WTC11 (cell line): ENCODE measurements around the gene FOXA3. TPM values are rescaled to one million over a fixed set of nuclear protein-coding genes. Genes with fewer than 3 reads are reported as not detected.
A peak's percentile ranks its signal among the peaks of the same experiment; 100 is the strongest.

Experiments
- ATAC-seq: fragments of 200-7000 bp; cut with Tn5 transposase; 2 replicates; pipeline ENCODE4 v1.10.0; 2021; ENCODE audit warnings: mild to moderate bottlenecking, moderate library complexity
- CTCF ChIA-PET: fragments of 300-600 bp; sonication (Branson Sonifier 250); formaldehyde crosslinking; loops from one replicate; lab custom pipeline; 2021; ENCODE audit warnings: antibody characterized with exemption; lab: Charles Lee
- POLR2A ChIA-PET: fragments of 350-600 bp; sonication (Branson Sonifier 250); formaldehyde crosslinking; loops from one replicate; lab custom pipeline; 2021; ENCODE audit warnings: antibody characterized with exemption; lab: Charles Lee
- DNase-seq: peaks from one replicate; pipeline ENCODE4 v3.0.0; 2021; ENCODE audit warnings: low spot score
- H3K27ac Mint-ChIP-seq: 2 replicates; pipeline ENCODE4 v1.8.0; 2021; ENCODE audit warnings: mixed read lengths
- H3K27me3 Mint-ChIP-seq: 2 replicates; pipeline ENCODE4 v1.8.0; 2021; ENCODE audit warnings: low read depth, mild to moderate bottlenecking, moderate library complexity, mixed read lengths
- H3K36me3 Mint-ChIP-seq: 2 replicates; pipeline ENCODE4 v1.8.0; 2021; ENCODE audit warnings: mixed read lengths
- H3K4me1 Mint-ChIP-seq: 2 replicates; pipeline ENCODE4 v1.8.0; 2022; ENCODE audit warnings: mixed read lengths
- H3K4me3 Mint-ChIP-seq: 2 replicates; pipeline ENCODE4 v1.8.0; 2021; ENCODE audit warnings: mild to moderate bottlenecking, moderate library complexity, mixed read lengths
- H3K9me3 Mint-ChIP-seq: 2 replicates; pipeline ENCODE4 v1.8.0; 2021; ENCODE audit warnings: mixed read lengths
- ERG ChIP-seq: fragments of 250-450 bp; sonication (Bioruptor Pico); IDR thresholded peaks from 2 replicates; pipeline ENCODE4 v1.8.0; 2021; ENCODE audit warnings: mild to moderate bottlenecking
- ETV6 ChIP-seq: sonication (generic); formaldehyde crosslinking; IDR thresholded peaks from 2 replicates; pipeline ENCODE4 v1.8.1; 2022; ENCODE audit warnings: mild to moderate bottlenecking, missing genetic modification reagents
- GABPB1 ChIP-seq: sonication (generic); formaldehyde crosslinking; IDR thresholded peaks from 2 replicates; pipeline ENCODE4 v1.8.1; 2023; ENCODE audit warnings: mild to moderate bottlenecking, missing genetic modification reagents
- HMGXB4 ChIP-seq: sonication (generic); formaldehyde crosslinking; IDR thresholded peaks from 2 replicates; pipeline ENCODE4 v1.8.1; 2023; ENCODE audit warnings: mild to moderate bottlenecking, moderate library complexity, missing genetic modification reagents
- MYBL2 ChIP-seq: sonication (generic); formaldehyde crosslinking; IDR thresholded peaks from 2 replicates; pipeline ENCODE4 v1.8.1; 2023; ENCODE audit warnings: mild to moderate bottlenecking, moderate library complexity, missing genetic modification reagents
- SMAD3 ChIP-seq: sonication (generic); formaldehyde crosslinking; IDR thresholded peaks from 2 replicates; pipeline ENCODE4 v1.8.0; 2022; ENCODE audit warnings: missing genetic modification reagents, mild to moderate bottlenecking, borderline replicate concordance
- SP1 ChIP-seq: sonication (generic); formaldehyde crosslinking; conservative IDR thresholded peaks from 2 replicates; pipeline ENCODE4 v1.8.1; 2022; ENCODE audit warnings: missing genetic modification reagents
- TEAD4 ChIP-seq: sonication (generic); formaldehyde crosslinking; IDR thresholded peaks from 2 replicates; pipeline ENCODE4 v1.8.0; 2022; ENCODE audit warnings: mild to moderate bottlenecking, missing genetic modification reagents
- ZBTB21 ChIP-seq: sonication (generic); formaldehyde crosslinking; IDR thresholded peaks from 2 replicates; pipeline ENCODE4 v1.8.1; 2023; ENCODE audit warnings: mild to moderate bottlenecking, missing genetic modification reagents, borderline replicate concordance
- total RNA-seq: library from RNA; stranded (reverse); gene quantifications from 3 replicates; pipeline ENCODE4 v1.2.3, GENCODE V29; 2021
- TF ChIP-seq, protein P1 (sequence below): sonication (generic); formaldehyde crosslinking; IDR thresholded peaks from 2 replicates; pipeline ENCODE4 v1.8.0; 2022; ENCODE audit warnings: mild to moderate bottlenecking, missing genetic modification reagents
- TF ChIP-seq, protein P2 (sequence below): sonication (generic); formaldehyde crosslinking; IDR thresholded peaks from 2 replicates; pipeline ENCODE4 v1.8.1; 2023; ENCODE audit warnings: mild to moderate bottlenecking, missing genetic modification reagents, moderate library complexity
- TF ChIP-seq, protein P3 (sequence below): sonication (generic); formaldehyde crosslinking; IDR thresholded peaks from 2 replicates; pipeline ENCODE4 v1.8.1; 2023; ENCODE audit warnings: mild to moderate bottlenecking, missing genetic modification reagents, moderate library complexity
- TF ChIP-seq, protein P4 (sequence below): sonication (generic); formaldehyde crosslinking; IDR thresholded peaks from 2 replicates; pipeline ENCODE4 v1.8.0; 2022; ENCODE audit warnings: missing genetic modification reagents
- TF ChIP-seq, protein P5 (sequence below): sonication (generic); formaldehyde crosslinking; IDR thresholded peaks from 2 replicates; pipeline ENCODE4 v1.8.1; 2022; ENCODE audit warnings: mild to moderate bottlenecking, moderate library complexity, missing genetic modification reagents
- TF ChIP-seq, protein P6 (sequence below): sonication (generic); formaldehyde crosslinking; IDR thresholded peaks from 2 replicates; pipeline ENCODE4 v1.8.0; 2023; ENCODE audit warnings: mild to moderate bottlenecking, missing genetic modification reagents

FOXA3 gene
- total RNA-seq, 1 experiment from 2014 or later: 20.7 TPM

GRCh38 chr19:45901912-45902650 is 38.0 kb downstream of the FOXA3 start, which contains the start of gene MYPOP:
MYPOP (minus strand) TSS chr19:45902613; CDS start chr19:45901773, 840 bp downstream.
- peaks cover 25% of the 10 kb centered on the region for H3K27me3 Mint-ChIP-seq
- peak within 1 kb of the TSS; percentile 57; the same call in 1 of the 2 replicates for H3K27ac Mint-ChIP-seq
- H3K4me1 Mint-ChIP-seq: peaks cover 12% of the 10 kb centered on the region
- DNase-seq (no peak), ATAC-seq (no peak)
- POLR2A ChIA-PET: interaction anchor here (0.9 to 2.0 kb wide), 6 partner anchors 16 to 113 kb away, joined by 4 to 14 read pairs (median 6); partner anchors contain the start of genes FOXA3, IRF2BP1 and SYMPK
- TF ChIP-seq, protein P1, sequence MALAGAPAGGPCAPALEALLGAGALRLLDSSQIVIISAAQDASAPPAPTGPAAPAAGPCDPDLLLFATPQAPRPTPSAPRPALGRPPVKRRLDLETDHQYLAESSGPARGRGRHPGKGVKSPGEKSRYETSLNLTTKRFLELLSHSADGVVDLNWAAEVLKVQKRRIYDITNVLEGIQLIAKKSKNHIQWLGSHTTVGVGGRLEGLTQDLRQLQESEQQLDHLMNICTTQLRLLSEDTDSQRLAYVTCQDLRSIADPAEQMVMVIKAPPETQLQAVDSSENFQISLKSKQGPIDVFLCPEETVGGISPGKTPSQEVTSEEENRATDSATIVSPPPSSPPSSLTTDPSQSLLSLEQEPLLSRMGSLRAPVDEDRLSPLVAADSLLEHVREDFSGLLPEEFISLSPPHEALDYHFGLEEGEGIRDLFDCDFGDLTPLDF: no peak
- TF ChIP-seq HMGXB4 (CRISPR knock-in tag) (no peak), TEAD4 (CRISPR knock-in tag) (no peak), GABPB1 (CRISPR knock-in tag) (no peak)
- TF ChIP-seq, protein P2, sequence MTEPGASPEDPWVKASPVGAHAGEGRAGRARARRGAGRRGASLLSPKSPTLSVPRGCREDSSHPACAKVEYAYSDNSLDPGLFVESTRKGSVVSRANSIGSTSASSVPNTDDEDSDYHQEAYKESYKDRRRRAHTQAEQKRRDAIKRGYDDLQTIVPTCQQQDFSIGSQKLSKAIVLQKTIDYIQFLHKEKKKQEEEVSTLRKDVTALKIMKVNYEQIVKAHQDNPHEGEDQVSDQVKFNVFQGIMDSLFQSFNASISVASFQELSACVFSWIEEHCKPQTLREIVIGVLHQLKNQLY (CRISPR knock-in tag): no peak
- TF ChIP-seq, protein P3, sequence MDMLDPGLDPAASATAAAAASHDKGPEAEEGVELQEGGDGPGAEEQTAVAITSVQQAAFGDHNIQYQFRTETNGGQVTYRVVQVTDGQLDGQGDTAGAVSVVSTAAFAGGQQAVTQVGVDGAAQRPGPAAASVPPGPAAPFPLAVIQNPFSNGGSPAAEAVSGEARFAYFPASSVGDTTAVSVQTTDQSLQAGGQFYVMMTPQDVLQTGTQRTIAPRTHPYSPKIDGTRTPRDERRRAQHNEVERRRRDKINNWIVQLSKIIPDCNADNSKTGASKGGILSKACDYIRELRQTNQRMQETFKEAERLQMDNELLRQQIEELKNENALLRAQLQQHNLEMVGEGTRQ (CRISPR knock-in tag): no peak
- TF ChIP-seq, protein P4, sequence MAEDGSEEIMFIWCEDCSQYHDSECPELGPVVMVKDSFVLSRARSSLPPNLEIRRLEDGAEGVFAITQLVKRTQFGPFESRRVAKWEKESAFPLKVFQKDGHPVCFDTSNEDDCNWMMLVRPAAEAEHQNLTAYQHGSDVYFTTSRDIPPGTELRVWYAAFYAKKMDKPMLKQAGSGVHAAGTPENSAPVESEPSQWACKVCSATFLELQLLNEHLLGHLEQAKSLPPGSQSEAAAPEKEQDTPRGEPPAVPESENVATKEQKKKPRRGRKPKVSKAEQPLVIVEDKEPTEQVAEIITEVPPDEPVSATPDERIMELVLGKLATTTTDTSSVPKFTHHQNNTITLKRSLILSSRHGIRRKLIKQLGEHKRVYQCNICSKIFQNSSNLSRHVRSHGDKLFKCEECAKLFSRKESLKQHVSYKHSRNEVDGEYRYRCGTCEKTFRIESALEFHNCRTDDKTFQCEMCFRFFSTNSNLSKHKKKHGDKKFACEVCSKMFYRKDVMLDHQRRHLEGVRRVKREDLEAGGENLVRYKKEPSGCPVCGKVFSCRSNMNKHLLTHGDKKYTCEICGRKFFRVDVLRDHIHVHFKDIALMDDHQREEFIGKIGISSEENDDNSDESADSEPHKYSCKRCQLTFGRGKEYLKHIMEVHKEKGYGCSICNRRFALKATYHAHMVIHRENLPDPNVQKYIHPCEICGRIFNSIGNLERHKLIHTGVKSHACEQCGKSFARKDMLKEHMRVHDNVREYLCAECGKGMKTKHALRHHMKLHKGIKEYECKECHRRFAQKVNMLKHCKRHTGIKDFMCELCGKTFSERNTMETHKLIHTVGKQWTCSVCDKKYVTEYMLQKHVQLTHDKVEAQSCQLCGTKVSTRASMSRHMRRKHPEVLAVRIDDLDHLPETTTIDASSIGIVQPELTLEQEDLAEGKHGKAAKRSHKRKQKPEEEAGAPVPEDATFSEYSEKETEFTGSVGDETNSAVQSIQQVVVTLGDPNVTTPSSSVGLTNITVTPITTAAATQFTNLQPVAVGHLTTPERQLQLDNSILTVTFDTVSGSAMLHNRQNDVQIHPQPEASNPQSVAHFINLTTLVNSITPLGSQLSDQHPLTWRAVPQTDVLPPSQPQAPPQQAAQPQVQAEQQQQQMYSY: no peak
- peak within 1 kb of the TSS; percentile 91 for H3K4me3 Mint-ChIP-seq
- H3K36me3 Mint-ChIP-seq: peaks cover 25% of the 10 kb centered on the region
- H3K9me3 Mint-ChIP-seq: no peaks in the 10 kb centered on the region
- CTCF ChIA-PET: interaction anchor here (0.6 to 4.1 kb wide), 28 partner anchors 9 to 459 kb away, joined by 3 to 41 read pairs (median 5); partner anchors contain the start of genes CCDC61, FOXA3, IRF2BP1 and QPCTL

- peak overlapping the region; percentile 57; the same call in 1 of the 2 replicates for H3K27ac Mint-ChIP-seq
- TF ChIP-seq, protein P5, sequence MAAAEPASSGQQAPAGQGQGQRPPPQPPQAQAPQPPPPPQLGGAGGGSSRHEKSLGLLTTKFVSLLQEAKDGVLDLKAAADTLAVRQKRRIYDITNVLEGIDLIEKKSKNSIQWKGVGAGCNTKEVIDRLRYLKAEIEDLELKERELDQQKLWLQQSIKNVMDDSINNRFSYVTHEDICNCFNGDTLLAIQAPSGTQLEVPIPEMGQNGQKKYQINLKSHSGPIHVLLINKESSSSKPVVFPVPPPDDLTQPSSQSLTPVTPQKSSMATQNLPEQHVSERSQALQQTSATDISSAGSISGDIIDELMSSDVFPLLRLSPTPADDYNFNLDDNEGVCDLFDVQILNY (CRISPR knock-in tag): peak; percentile 62; the same call in 1 of the 2 replicates
- TF ChIP-seq SMAD3 (no peak), ETV6 (0 out of 2 replicates have a peak, but pooled peaks have one; percentile 7), ZBTB21 (no peak), SP1 (CRISPR knock-in tag) (peak; percentile 23; the same call in 1 of the 2 replicates), MYBL2 (CRISPR knock-in tag) (no peak; the same call in 1 of the 2 replicates), ERG (CRISPR knock-in tag) (no peak)
- TF ChIP-seq, protein P6, sequence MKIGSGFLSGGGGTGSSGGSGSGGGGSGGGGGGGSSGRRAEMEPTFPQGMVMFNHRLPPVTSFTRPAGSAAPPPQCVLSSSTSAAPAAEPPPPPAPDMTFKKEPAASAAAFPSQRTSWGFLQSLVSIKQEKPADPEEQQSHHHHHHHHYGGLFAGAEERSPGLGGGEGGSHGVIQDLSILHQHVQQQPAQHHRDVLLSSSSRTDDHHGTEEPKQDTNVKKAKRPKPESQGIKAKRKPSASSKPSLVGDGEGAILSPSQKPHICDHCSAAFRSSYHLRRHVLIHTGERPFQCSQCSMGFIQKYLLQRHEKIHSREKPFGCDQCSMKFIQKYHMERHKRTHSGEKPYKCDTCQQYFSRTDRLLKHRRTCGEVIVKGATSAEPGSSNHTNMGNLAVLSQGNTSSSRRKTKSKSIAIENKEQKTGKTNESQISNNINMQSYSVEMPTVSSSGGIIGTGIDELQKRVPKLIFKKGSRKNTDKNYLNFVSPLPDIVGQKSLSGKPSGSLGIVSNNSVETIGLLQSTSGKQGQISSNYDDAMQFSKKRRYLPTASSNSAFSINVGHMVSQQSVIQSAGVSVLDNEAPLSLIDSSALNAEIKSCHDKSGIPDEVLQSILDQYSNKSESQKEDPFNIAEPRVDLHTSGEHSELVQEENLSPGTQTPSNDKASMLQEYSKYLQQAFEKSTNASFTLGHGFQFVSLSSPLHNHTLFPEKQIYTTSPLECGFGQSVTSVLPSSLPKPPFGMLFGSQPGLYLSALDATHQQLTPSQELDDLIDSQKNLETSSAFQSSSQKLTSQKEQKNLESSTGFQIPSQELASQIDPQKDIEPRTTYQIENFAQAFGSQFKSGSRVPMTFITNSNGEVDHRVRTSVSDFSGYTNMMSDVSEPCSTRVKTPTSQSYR: no peak
Measured at GRCh38 chr19:45902651-45903625, 38.8 kb downstream of the FOXA3 start.

More at GRCh38 chr19:45902651-45903625, 38.8 kb downstream of the FOXA3 start:
- ATAC-seq (peak; percentile 84), DNase-seq (peak; percentile 99)
- H3K27me3 Mint-ChIP-seq: peaks cover 25% of the 10 kb centered on the region
- peaks cover 25% of the 10 kb centered on the region for H3K36me3 Mint-ChIP-seq
- no peaks in the 10 kb centered on the region for H3K9me3 Mint-ChIP-seq
- H3K4me1 Mint-ChIP-seq: peaks cover 12% of the 10 kb centered on the region
- ChIA-PET CTCF (interaction anchor here (0.8 to 4.1 kb wide), 29 partner anchors 10 to 212 kb away, joined by 3 to 41 read pairs (median 5); partner anchors contain the start of genes CCDC61, FOXA3, IRF2BP1 and NOVA2), POLR2A (interaction anchor here (0.7 to 2.0 kb wide), 6 partner anchors 17 to 1371 kb away, joined by 4 to 14 read pairs (median 6); partner anchors contain the start of genes FOXA3, IRF2BP1 and SYMPK)
- peak overlapping the region; percentile 91 for H3K4me3 Mint-ChIP-seq
